HG02870 (cell line): ENCODE data around the gene ZDHHC9.

Experiments
- ATAC-seq: cut with Tn5 transposase; IDR thresholded peaks from one replicate; pipeline ENCODE4 v1.9.1; 2021; ENCODE audit warnings: mild to moderate bottlenecking, moderate library complexity; ENCODE audit not compliant: unreplicated experiment

The ZDHHC9 gene

GRCh38 chrX:129823115-129823514, 20.6 kb downstream of the ZDHHC9 start:
- ATAC-seq: peak; percentile 63

DNA sequence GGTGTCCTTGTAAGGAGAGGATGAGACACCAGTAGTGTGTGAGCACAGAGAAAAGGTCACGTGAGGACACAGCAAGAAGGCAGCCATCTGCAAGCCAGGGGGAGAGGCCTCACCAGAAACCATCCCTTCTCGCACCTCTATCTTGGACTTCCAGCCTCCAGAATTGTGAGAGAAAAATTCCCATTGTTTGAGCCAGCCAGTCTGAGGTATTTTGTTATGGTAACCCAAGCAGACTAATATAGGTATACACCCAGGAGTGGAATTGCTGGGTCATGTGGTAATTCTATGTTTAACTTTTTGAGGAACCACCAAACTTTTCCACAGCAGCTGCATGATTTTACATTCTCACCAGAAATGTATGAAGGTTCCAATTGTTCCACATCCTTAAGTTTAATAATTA, 25.6 kb downstream of the ZDHHC9 start:
- ATAC-seq: no peak

DNA sequence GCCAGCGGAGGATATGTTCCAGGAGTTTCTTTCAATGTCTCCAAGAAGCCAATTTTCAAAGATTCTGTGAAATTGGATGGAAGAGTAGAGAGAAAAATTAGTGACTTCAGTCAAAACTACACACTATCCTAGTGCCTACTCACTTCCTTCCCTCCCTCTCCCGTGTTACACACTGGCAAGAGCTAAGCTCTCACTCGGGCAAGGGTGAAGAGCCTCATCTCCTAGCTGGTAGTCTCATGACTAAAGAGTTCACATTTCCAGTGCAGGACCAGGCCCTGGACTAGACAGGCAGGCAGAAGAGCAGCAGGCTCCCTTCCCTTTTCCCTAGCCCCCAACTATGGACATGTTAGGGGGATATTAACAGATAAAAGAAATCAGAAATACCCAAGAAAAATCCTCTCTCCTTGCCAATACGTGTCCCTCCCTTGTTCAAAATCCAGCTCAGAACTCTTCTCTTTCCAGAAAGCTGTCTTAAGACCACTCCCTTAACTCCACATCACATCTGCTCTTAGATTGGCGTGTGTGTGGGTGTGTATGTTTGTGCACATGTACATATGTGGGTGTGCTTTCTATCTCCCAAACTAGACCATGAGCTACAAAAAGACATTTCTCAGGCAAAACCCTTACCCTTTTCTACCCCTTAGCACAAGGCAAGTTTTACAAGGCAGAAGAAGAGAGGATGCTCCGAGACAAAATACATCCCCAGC, 29.9 kb downstream of the ZDHHC9 start:
- no peak for ATAC-seq

- no peak for ATAC-seq
Measured at GRCh38 chrX:129808829-129809796, 34.6 kb downstream of the ZDHHC9 start.

DNA sequence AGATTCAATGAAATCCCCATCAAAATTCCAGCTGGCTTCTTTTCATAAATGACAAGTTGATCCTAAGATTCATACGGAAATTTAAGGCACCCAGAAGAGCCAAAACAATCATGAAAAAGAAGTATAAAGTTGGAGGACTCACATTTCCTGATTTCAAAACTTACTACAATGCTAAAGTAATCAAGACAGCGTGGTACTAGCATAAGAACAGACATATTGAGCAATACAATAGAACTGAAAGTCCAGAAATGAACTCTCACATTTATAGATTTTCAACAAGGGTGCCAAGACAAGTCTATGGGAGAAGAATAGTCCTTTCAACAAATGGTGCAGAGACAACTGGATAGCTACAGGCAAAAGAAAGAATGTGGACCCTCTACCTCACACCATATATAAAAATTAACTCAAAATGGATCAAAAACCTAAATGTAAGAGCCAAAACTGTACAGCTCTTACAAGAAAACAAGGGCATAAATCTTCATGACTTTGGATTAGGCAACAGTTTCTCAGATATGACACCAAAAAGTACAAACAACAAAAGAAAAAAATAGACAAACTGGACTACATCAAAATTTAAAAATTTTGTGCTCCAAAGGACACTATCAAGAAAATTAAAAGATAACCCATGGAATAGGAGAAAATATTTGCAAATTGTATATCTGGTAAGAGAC, 35.4 kb downstream of the ZDHHC9 start:
- no peak for ATAC-seq

DNA sequence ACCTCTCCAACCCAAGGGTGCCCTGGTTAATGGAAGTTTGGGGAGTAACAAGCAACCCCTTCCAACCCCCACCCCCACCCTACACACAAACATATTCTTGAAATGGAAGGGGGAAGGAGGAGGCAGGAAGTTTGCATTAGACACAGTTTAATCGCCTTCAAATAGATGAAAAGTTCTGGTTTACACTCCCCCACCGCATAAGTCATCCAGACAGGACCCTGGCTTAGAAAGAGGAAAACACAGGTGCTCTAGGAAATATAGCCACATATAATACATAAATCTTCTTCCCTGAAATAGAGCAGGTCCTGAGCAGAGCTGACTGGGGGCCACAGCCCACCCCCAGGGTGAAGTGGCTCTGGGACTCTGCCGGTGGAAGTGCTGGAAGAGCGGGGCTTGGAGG, 38.9 kb downstream of the ZDHHC9 start:
- ATAC-seq: no peak

DNA sequence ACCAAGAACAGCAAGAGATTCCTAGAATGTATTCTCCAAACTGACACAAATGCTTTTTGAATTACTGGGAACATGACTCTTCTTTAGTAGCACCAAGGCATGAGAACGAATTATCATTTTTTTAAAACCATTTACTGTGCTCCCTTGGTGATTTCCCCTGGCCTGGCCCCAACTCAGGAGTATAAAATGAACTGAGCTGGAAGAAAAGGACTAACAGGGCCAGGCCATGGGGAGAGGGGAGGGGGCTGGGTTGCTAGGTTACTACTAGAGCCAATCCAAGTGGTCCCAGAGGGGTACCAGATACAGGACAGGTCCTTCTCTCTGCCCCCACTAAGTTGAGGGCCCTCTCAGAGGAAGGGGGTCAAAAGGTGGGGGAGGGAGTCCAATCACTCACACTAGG, 40.8 kb downstream of the ZDHHC9 start:
- no peak for ATAC-seq

GRCh38 chrX:129800186-129800585, 43.5 kb downstream of the ZDHHC9 start:
- no peak for ATAC-seq

- ATAC-seq: no peak
Measured at GRCh38 chrX:129798888-129799287, 44.8 kb downstream of the ZDHHC9 start.

- no peak for ATAC-seq
Measured at GRCh38 chrX:129798456-129798855, 45.2 kb downstream of the ZDHHC9 start.

GRCh38 chrX:129797251-129797906, 46.3 kb downstream of the ZDHHC9 start:
- ATAC-seq: no peak

GRCh38 chrX:129795584-129795983, 48.1 kb downstream of the ZDHHC9 start:
- ATAC-seq: no peak

- ATAC-seq: no peak
Measured at GRCh38 chrX:129793604-129794191, 50.0 kb downstream of the ZDHHC9 start.

DNA sequence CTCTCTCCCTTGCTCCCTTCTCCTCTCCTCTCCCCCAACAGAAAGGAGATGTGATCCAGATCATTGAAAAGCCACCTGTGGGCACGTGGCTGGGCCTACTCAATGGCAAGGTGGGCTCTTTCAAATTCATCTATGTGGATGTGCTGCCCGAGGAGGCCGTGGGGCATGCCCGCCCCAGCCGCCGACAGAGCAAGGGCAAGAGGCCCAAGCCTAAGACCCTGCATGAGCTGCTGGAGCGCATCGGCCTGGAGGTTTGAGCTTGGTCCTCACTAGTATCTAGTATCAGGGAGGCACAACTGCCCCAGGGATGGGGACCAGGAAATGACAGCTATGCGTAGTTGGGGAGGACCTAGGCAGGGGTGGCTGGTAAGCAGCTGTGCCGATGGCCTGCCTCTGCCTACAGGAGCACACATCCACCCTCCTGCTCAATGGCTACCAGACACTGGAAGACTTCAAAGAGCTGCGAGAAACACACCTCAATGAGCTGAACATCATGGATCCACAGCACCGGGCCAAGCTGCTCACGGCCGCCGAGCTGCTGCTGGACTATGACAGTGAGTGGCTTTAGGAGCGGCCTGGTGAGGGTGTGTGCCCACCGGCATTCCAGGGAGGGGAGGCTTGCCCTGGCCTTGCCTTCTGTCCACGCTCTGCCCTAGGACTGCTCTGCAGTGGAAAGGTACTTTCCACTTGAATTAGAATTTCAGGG, 50.9 kb downstream of the ZDHHC9 start:
- ATAC-seq: no peak

GRCh38 chrX:129791961-129792570, 51.6 kb downstream of the ZDHHC9 start:
- ATAC-seq: no peak

DNA sequence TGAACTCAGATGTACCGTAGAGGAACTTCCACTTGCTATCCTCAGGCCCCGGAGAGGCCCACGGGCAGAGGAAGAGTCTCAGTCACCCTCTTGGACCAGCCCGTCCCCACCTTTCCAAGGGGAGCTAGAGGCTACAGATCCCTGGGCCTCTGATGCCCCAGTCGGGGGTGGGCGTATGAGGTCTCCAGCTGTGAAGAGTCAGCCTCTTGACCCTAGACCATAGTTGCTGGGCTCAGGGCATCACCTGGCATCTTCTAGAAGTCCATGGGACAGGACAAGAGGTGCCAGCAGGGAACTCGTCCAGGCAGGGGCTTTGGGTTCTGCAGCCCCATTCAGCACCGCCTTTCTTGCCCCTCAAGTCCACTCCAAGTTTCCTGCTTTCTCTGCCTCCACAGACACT, 52.4 kb downstream of the ZDHHC9 start:
- ATAC-seq: no peak

DNA sequence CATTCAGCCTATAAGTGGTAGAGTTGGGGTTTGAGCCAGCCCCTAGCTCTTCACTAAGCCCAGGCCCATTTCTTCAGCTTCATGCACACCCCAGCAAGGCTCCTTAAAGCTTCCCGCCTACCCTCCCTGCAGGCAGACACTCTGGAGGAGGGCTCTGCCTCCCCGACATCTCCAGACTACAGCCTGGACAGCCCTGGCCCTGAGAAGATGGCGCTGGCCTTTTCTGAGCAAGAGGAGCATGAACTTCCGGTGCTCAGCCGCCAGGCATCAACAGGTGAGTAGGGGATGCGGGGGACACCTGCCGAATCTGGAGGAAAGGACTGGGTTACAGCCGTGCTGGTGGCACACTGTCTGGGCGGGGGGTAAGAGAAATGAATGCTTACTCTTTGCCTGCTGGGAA, 52.9 kb downstream of the ZDHHC9 start:
- ATAC-seq: no peak

DNA sequence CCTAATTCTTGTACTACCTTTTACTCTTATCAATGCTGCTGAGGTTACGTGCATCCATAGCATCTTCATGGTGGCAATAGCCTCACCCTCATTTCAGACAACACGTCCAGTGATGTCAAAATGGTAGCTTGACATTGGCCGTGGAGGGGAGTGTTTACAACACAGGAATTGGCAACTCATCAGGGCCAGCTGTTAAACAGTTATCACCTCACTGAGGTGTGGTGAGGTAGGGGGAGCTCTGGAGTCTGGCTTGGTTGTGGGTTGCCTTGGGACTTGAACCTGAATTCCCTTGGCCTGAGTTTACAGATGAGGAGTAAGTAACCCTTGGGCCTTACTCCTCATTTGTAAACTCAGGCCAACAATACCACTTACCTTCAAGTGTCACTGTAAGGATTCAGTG, 53.5 kb downstream of the ZDHHC9 start:
- no peak for ATAC-seq

DNA sequence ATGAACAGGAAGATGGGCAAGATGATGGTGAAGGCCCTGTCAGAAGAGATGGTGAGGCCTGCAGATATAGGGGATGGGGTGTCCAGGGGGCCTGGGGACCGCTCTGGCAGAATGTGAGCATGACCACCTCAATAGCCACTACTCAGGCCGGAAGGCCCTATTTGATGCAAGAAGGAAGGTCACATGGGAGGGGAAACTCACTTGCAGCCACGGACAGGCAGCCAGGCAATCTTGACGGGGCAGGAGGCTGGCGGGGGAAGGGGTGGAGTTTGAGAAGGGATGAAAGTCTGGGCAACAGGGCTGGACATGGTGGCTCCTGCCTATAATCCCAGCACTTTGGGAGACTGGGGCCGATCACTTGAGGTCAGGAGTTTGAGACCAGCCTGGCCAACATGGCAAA, 55.2 kb downstream of the ZDHHC9 start:
- no peak for ATAC-seq
